MG63 (cell line): ENCODE results near the gene NPNT. TPM values are rescaled to one million over a fixed set of nuclear protein-coding genes. Genes with fewer than 3 reads are reported as not detected.

Experiments
- DNase-seq: peaks from one replicate; pipeline ENCODE4 v3.0.0-alpha.2; 2020
- H3K27me3 ChIP-seq: fragments of 250-450 bp; sonication (Bioruptor Pico); 2 replicates; pipeline ENCODE4 v1.5.1; 2020; ENCODE audit warnings: mild to moderate bottlenecking, moderate library complexity
- H3K36me3 ChIP-seq: fragments of 250-450 bp; sonication (Bioruptor Pico); 2 replicates; pipeline ENCODE4 v1.5.1; 2020; ENCODE audit warnings: mild to moderate bottlenecking, moderate library complexity
- H3K4me3 ChIP-seq: fragments of 250-450 bp; sonication (Bioruptor Pico); 2 replicates; pipeline ENCODE4 v1.5.1; 2020; ENCODE audit warnings: mild to moderate bottlenecking, moderate library complexity
- H3K9me3 ChIP-seq: fragments of 250-450 bp; sonication (Bioruptor Pico); 2 replicates; pipeline ENCODE4 v1.5.1; 2020; ENCODE audit warnings: mild to moderate bottlenecking, moderate library complexity
- total RNA-seq: library from RNA; depleted of rRNA; stranded (reverse); fragments of >200 nt; shearing (Covaris generic); gene quantifications from 2 replicates; pipeline ENCODE4 v1.2.3, GENCODE V29; 2014; ENCODE audit warnings: low replicate concordance

NPNT gene
- total RNA-seq, 1 experiment from 2014 or later = 0.13 TPM

DNA sequence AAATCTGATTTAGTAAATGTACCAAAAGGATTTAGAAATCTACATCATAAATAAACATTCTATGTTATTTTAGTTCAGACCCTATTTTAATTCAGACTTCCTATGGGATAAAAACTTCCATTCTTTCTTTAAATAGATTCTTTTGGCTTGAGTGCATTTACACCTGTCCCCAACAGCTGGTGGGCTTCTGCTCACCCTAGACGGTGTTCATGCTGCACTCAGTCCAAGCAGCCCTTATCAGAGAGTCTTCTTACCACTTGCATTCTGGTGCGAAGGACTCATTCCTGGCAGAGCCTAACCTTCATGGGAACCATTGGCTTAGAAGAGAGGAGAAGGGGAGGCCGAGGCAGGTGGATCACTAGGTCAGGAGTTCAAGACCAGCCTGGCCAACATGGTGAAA lies 57.3 kb downstream of the NPNT start:
- Histone ChIP-seq H3K36me3 (no peaks in the 10 kb centered on the region), H3K9me3 (no peaks in the 10 kb centered on the region), H3K27me3 (no peaks in the 10 kb centered on the region), H3K4me3 (no peak overlapping the region)
- no peak for DNase-seq

DNA sequence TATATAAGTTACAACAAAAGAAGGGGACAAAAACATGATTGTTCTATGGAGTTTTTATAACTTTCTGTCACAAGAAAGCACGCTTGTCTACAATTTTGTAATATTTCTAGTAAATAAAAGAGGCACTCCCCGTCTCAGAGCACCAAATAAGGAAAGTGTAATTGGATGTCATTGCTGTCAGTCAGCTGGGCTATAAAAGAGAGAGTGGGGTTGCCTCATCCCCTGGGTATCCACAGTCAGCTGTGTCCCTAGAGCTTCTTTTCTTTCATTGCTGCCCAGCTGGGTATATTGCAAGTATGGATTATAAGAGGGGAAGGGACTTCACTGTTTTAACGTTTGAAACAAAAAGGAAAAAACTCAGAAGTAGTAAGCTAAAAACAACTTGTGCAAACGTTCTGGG lies 61.3 kb downstream of the NPNT start:
- DNase-seq = no peak
- Histone ChIP-seq H3K4me3 (no peak overlapping the region), H3K9me3 (no peaks in the 10 kb centered on the region), H3K27me3 (no peaks in the 10 kb centered on the region), H3K36me3 (no peaks in the 10 kb centered on the region)

DNA sequence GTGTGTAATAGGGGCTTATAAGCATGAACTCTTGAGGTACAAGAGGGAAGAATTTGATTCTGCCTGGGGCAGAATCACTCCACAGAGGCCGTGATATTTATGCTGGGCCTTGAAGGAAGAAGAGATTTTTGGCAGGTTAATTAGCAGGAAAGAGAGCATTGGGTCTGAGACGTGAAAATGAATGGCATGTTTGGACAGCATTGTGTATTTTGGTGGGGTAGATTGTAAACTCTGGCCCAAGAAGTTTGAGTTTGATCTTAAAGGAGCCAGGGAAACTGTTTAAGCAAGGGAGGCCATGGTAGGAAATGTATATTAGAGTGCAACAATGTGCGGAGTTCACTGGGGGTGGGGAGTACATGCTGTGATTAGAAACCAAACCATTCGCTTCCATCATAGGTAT lies 62.4 kb downstream of the NPNT start:
- H3K4me3 ChIP-seq = no peak overlapping the region
- DNase-seq = no peak
- H3K36me3 ChIP-seq = no peaks in the 10 kb centered on the region
- H3K27me3 ChIP-seq = no peaks in the 10 kb centered on the region
- no peaks in the 10 kb centered on the region for H3K9me3 ChIP-seq

DNA sequence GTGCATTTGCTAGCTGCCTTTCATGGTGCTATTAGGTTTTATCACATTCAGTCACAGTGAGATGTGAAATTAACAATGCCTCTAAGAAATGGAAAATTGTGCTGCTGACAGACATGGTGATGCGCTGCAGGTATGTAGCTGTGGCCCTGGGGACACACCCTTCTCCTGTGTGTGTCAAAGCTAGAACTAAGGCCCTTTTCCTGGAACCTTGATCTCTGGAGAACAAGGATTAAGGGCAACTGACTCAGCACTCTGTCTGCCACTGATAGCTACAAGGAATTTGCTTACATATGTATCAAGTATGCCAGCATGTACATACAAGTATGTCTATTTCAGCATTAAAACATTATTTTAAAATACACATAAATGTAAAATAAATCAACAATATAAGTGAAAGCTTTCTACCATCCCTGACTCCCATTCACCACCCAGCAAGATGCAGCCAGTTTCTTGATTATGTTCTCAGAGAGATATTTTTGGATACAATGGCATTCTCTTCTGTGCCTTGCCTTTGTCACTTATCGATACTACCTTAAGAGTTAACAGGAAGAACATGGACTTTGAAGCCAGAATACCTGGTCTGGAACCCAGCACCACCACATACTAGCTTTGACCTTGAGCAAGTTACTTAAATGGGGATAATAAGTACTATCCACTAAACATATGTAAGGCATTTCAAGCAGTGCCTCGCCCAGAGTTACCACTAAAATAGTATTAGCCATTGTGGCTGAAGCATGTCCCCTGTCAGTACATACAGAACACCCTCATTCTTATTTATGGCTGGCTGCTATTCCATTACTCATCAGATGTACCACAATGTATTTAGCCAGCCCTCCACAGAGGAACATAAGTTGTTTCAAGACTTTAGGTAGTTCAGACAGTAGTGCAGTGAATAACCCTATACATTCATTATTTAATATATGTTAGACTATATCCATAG lies 68.5 kb downstream of the NPNT start:
- Histone ChIP-seq H3K9me3 (no peaks in the 10 kb centered on the region), H3K27me3 (no peaks in the 10 kb centered on the region), H3K4me3 (no peak overlapping the region), H3K36me3 (no peaks in the 10 kb centered on the region)
- DNase-seq = no peak

DNA sequence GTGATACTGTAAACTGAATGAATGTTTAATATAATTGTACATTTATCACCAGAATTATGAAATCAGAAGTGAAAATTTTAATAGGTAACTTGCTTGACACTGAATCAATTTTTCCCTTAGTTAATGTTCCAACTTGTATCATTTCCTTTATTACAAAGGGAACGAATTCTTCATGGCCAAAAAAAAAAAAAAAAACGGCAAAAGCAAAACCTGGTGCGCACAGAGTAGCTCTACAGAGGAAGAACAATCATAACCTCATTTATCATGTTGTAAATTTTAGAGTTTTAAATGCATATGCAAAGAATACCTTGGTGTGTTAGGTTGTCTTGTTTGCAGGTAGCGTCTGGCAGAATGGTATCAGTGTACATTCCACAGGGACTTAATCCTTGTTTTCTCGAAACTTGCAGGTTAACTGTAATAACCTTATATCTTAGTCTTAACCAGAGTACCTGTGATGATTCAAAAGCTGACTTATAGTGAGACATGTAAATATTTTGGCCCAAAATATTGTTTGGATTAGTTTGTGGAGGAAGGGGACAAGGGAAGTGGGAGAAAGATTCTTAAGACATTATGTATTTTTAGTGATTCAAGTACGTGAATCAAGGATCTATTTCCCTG lies 70.0 kb downstream of the NPNT start:
- H3K4me3 ChIP-seq = no peak overlapping the region
- DNase-seq = no peak

DNA sequence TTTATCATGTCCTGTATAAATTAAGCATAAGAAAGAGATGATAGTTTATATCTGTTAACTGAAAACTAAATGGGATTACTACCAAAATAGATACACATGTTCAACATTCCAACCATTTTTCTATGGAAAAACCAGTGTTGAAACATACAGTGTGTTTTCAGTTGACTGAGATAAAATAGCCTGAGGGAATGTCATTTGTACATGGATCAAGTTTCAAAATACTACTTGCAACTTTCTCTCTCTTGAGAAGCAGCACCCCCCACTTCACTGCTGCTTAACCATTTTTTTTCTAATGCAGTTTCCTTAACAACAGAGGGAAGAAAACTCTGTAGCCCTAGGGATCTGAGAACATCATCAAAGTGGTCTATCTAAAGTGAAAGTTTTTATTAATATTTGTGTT lies 70.8 kb downstream of the NPNT start:
- H3K9me3 ChIP-seq = no peaks in the 10 kb centered on the region
- DNase-seq = no peak
- no peak overlapping the region for H3K4me3 ChIP-seq
- no peaks in the 10 kb centered on the region for H3K27me3 ChIP-seq
- H3K36me3 ChIP-seq = no peaks in the 10 kb centered on the region

More for the DNA sequence above, 70.0 kb downstream of the NPNT start:
- H3K27me3 ChIP-seq = no peaks in the 10 kb centered on the region
- no peaks in the 10 kb centered on the region for H3K36me3 ChIP-seq
- no peaks in the 10 kb centered on the region for H3K9me3 ChIP-seq

DNA sequence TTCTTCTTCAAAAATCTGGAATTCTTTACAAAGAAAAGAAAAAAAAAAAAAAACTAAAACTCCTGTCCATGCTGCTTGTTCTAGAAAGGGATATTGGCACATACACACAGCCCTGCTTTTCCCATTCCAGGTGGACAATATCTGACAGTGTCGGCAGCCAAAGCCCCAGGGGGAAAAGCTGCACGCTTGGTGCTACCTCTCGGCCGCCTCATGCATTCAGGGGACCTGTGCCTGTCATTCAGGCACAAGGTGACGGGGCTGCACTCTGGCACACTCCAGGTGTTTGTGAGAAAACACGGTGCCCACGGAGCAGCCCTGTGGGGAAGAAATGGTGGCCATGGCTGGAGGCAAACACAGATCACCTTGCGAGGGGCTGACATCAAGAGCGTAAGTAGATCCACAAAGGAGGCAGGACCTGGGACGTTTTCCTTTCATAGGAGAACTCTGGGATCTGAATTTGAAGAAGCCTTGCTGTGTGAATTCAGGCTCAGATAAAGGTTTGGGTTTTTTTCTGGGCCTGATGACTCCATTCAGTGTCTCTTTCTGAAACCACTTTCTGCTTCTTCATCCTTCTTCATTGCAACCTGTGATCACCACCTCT lies 71.9 kb downstream of the NPNT start:
- Histone ChIP-seq H3K4me3 (no peak overlapping the region), H3K27me3 (no peaks in the 10 kb centered on the region), H3K36me3 (no peaks in the 10 kb centered on the region), H3K9me3 (no peaks in the 10 kb centered on the region)
- no peak for DNase-seq

DNA sequence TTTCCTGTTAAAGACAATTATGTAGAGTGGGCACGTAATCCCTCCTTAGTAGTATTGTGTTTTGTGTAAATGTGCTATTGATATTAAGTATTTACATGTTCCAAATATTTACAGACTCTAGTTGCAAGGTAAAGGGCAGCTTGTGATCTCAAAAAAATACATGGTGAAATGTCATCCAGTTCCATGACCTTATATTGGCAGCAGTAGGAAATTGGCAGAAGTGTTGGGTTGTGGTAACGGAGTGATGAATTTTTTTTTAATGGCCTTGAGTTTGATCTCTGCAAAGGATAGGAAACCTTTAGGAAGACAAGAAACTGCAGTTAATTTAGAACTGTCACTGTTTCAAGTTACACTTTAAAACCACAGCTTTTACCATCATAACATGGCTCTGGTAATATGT lies 74.3 kb downstream of the NPNT start:
- DNase-seq = no peak
- H3K27me3 ChIP-seq = no peaks in the 10 kb centered on the region
- H3K4me3 ChIP-seq = no peak overlapping the region
- H3K36me3 ChIP-seq = no peaks in the 10 kb centered on the region
- no peaks in the 10 kb centered on the region for H3K9me3 ChIP-seq

DNA sequence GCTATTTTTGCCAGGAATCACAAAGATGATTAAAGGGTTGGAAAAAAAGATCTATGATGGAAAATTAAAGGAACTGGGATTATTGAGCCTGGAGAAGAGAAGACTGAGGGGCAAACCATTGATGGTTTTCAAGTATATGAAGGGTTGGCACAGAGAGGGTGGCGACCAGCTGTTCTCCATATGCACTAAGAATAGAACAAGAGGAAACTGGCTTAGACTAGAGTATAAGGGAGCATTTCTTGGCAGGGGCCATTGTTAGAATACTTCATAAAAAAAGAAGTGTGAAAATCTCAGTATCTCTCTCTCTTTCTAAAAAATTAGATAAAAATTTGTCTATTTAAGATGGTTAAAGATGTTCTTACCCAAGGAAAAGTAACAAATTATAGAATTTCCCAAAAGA lies 75.1 kb downstream of the NPNT start:
- H3K9me3 ChIP-seq = no peaks in the 10 kb centered on the region
- H3K4me3 ChIP-seq = no peak overlapping the region
- no peaks in the 10 kb centered on the region for H3K36me3 ChIP-seq
- no peaks in the 10 kb centered on the region for H3K27me3 ChIP-seq
- DNase-seq = no peak

DNA sequence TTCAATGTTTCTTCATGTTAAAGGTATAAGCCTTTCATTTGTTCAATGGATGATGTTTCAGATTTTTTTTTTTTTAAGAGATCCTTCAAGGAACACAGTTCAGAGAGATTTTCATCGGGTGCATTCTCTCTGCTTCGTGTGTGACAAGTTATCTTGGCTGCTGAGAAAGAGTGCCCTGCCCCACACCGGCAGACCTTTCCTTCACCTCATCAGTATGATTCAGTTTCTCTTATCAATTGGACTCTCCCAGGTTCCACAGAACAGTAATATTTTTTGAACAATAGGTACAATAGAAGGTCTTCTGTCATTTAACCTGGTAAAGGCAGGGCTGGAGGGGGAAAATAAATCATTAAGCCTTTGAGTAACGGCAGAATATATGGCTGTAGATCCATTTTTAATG lies 75.8 kb downstream of the NPNT start:
- no peak for DNase-seq
- Histone ChIP-seq H3K27me3 (no peaks in the 10 kb centered on the region), H3K36me3 (no peaks in the 10 kb centered on the region), H3K4me3 (no peak overlapping the region), H3K9me3 (no peaks in the 10 kb centered on the region)

DNA sequence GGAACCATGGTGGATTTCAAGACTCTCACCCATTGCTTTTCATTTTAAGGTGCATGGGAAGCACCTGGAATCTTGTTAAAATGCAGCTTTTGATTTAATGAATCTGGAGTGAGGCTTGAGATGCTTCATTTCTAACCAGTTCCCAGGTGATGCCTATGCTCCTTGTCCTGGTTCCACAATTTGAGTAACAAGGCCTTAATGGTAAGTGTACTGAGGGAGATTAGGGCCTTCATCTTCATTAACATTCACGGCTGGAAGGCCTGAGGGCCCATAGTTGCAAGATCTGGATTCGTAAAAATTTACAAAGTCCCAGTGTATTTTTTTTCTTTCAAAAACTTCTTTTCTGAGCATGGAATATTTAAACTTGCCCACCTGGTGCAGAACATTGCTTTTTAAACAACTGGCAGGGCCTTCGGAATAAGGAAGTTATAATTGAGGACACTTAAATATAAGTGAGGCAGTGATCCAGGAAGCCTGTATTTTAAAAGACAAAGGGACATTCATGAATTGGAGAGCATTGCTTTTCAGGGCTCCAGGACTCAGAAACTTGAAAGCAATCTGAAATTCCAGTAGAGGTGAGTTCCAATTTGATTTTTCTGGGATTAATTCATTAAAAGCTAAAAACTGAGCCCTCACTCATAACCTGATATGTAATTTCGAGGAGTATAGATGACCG lies 77.8 kb downstream of the NPNT start:
- H3K36me3 ChIP-seq = no peaks in the 10 kb centered on the region
- H3K9me3 ChIP-seq = no peaks in the 10 kb centered on the region
- no peak for DNase-seq
- H3K4me3 ChIP-seq = no peak overlapping the region
- H3K27me3 ChIP-seq = no peaks in the 10 kb centered on the region

DNA sequence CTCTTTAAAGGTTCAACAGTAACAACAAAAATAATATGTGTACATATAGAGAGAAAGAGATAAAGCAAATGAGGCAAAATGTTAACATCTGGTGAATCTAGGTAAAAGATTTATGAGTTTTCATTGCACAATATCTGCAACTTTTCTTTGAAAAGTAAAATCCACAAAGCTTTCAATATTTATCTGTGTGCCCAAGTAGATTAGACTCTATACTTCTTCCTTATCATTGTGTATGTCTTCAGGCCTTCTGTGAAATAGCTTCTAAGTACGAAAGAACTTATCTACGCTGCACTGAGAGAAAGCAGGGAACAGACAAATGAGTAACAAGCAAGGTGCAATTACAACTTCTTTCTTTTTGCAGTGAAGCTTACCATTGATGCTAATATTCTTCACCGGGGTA lies 81.6 kb downstream of the NPNT start:
- no peak for DNase-seq
- Histone ChIP-seq H3K27me3 (no peaks in the 10 kb centered on the region), H3K4me3 (no peak overlapping the region), H3K9me3 (no peaks in the 10 kb centered on the region), H3K36me3 (no peaks in the 10 kb centered on the region)

DNA sequence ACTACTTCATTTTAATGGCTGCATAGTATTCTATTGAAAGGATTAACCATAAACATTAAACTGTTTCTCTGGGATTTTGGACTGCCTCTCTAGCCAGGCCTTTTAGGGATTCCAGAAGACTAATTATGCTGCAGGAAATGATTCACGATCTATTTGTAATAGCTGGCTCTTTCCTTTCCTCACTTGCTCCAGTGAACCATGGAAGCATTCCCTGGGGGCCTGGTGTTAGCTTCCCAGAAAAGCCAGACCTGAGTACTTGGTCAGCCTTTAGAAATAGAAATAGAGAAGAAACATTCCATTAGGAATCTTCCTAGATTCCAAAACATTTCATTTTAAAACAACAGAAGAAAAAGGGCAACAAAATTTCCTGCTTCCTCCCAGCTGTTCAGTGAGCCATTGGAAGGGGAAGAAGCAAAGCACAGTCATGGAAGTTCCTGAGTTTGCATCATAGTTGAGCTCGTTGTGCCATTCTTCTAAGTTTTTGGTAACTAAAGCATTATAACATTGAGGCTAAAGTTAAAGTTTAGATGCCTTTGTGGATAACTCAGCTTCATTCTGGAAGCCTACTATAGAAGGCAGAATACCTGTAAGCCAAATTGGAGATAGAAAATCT lies 83.5 kb downstream of the NPNT start:
- Histone ChIP-seq H3K36me3 (no peaks in the 10 kb centered on the region), H3K9me3 (no peaks in the 10 kb centered on the region), H3K27me3 (no peaks in the 10 kb centered on the region), H3K4me3 (no peak overlapping the region)
- peak; percentile 63 for DNase-seq

DNA sequence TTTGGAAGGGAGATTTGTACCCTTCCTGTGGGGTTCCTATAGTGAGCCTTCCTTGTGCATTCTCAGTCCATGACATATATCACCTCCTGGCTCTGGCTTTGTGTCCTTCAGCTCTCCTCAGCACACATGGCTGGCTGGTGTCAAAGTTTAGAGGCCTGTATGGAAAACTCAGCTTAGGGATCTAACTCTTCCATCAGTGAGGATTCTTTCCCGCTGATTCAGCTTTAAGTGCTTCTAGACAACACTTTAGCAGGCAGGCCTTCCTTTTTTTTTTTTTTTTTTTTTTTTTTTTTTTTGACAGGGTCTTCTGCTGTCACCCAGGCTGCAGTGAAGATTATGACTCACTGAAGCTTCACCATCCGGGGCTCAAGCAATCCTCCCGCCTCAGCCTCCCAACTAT lies 84.2 kb downstream of the NPNT start:
- H3K27me3 ChIP-seq = no peaks in the 10 kb centered on the region
- DNase-seq = no peak
- no peak overlapping the region for H3K4me3 ChIP-seq
- no peaks in the 10 kb centered on the region for H3K9me3 ChIP-seq
- no peaks in the 10 kb centered on the region for H3K36me3 ChIP-seq

DNA sequence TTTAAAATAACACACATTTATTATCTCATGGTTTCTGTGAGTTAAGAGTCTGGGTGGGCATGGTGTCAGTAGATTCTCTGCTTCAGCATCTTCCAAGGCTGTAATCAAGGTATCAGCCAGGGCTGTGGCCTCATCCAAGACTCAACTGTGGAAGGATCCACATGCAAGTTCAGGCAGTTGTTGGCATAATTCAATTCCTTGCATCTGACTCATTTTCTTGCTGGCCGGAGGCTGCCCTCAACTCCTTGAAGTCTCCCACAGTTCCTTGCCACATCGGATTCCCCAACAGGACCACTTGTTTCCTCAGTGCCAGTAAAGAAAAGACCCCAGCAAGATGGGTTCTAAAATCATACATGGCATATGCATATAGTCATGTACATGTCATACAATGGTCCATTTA lies 93.4 kb downstream of the NPNT start:
- Histone ChIP-seq H3K9me3 (no peaks in the 10 kb centered on the region), H3K4me3 (no peak overlapping the region), H3K27me3 (no peaks in the 10 kb centered on the region), H3K36me3 (no peaks in the 10 kb centered on the region)
- DNase-seq = no peak

DNA sequence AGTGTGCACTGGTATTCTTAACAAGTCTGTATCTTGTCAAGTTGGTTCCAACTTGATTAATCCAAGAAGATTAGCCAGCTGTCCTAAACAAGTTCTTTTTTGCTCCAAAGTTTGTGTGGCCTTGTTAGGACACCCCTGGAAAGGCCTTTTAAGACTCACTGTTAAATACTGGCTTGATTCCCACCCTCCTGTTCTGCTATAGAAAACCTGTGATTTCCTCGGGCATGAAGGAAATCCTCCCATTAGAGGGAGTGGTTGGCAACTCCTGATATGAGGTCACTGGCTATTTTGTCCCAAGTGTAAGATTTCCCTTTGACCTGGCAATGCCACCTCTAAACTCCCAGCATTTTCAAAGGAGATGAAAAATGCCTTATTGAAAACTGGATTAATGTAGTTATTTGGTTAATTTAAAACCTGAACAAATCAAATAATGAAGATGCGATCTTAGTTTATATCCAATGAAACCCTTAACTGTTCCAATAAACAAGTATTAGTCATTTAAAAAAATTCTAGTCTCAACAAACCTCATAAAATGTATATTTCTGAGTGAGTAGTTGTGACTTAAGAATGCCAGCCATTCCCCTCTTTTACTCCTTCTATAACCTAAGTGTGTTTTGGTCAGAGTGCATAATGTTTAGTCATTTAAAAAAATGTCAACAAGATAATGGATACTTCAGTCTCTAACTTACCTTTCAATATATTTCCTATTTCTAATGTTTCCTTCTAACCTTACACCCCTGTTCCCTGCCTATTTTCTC lies 94.4 kb downstream of the NPNT start:
- DNase-seq = peak; percentile 30
- H3K27me3 ChIP-seq = no peaks in the 10 kb centered on the region
- no peak overlapping the region for H3K4me3 ChIP-seq
- no peaks in the 10 kb centered on the region for H3K36me3 ChIP-seq
- H3K9me3 ChIP-seq = no peaks in the 10 kb centered on the region
